ENCODE data around the gene SMIM20.

DNA sequence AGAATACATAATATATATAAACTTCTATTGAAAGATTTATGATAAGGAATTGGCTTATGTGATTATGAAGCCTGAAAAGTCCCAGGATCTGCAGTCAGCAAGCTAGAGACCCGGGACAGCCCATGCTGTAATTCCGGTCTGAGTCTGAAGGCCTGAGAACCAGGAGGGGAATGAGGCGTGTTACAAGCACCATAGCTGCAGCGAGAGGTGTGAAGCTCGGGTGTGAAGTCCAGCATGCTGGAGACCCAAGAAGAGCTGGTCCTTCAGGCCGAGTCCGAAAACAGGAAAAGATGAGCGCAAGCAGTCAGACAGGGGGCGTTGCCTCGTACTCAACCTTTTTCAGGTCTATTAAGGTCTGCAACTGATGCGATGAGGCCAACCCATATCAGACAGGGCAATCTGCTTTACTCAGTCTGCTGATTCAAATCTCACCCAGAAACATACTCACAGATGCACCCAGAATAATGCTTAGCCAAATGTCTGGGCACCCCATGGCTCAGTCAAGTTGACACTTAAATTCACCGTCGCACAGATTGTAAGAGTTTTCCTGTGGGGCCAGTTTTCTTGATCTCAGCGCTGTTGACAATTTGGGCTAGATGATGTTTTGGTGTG lies 40.4 kb downstream of the SMIM20 start:
- TF ChIP-seq, protein P1, sequence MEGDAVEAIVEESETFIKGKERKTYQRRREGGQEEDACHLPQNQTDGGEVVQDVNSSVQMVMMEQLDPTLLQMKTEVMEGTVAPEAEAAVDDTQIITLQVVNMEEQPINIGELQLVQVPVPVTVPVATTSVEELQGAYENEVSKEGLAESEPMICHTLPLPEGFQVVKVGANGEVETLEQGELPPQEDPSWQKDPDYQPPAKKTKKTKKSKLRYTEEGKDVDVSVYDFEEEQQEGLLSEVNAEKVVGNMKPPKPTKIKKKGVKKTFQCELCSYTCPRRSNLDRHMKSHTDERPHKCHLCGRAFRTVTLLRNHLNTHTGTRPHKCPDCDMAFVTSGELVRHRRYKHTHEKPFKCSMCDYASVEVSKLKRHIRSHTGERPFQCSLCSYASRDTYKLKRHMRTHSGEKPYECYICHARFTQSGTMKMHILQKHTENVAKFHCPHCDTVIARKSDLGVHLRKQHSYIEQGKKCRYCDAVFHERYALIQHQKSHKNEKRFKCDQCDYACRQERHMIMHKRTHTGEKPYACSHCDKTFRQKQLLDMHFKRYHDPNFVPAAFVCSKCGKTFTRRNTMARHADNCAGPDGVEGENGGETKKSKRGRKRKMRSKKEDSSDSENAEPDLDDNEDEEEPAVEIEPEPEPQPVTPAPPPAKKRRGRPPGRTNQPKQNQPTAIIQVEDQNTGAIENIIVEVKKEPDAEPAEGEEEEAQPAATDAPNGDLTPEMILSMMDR (IDR thresholded peaks at IDR 0.05; ENCODE audit: low read depth, low read length), result no peak
- no peak for TF ChIP-seq EZH2phosphoT487 (IDR thresholded peaks at IDR 0.05; ENCODE audit: low read depth)
